ENCODE measurements around the gene TRIO.

The TRIO gene

GRCh38 chr5:14503017-14503680 lies 360.0 kb downstream of the TRIO start:
- DNase-seq = no peak

DNA sequence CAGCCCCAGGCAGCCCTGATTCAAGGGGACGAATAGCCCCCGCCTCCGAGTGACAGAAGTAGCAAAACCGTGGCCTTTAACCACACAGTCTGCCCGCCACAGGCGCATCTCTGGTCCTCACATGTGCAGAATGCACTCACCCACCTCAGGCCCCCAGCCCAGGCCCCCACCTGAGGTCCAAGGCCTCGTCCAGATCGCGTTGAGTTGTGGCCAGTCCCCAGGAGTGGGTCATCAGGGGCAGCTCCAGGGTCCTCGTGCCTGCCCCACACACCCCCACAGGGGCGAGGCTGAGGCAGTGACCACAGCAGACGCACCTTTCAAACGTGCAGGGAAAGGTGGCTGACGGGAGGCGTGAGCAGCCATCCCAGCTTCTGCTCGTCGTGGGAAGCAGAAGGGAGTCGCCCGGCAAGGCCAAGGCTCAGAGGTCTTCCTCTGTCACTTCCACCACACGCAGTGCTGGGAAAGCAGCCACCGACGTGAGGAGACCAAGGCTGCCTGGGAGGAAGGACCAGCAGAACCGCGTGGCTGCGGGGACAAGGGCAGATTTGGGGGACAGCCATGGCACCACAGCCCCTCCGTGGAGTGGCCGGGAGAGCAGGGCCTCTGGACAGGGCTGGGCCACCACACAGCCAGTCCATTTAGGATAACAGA lies 360.7 kb downstream of the TRIO start:
- no peak for DNase-seq

DNA sequence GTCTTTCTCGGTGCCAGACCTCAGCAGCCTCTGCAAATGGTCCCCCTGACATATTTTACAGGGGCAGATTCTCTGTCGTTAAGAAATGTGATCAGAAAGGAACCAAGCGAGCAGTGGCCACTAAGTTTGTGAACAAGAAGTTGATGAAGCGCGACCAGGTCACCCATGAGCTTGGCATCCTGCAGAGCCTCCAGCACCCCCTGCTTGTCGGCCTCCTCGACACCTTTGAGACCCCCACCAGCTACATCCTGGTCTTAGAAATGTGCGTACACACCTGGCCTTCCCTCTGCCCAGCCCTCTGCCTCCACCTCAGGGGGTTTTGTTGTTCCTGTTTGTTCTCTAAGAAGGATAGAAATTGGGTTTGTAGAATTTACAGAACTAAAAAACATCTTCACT lies 361.2 kb downstream of the TRIO start:
- DNase-seq = no peak

DNA sequence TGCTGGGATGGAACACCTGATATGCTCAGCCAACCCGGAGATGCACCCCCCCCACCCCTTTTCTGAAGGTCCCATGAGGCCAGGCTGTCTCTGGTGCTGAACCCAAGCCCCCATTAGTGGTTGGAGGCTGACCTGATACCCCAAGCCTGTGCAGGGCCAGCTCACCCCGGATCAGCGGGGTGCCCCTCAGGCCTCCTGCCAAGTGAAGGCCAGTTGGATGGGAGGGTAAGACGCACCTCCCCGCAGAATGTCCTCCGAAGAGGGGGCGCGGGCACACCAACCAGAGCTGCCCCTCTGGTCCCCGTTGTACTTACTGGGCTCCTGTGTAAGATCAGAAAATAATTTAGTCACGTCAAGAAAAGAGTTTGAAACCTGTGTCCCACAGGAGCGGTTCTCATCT lies 361.7 kb downstream of the TRIO start:
- no peak for DNase-seq

DNA sequence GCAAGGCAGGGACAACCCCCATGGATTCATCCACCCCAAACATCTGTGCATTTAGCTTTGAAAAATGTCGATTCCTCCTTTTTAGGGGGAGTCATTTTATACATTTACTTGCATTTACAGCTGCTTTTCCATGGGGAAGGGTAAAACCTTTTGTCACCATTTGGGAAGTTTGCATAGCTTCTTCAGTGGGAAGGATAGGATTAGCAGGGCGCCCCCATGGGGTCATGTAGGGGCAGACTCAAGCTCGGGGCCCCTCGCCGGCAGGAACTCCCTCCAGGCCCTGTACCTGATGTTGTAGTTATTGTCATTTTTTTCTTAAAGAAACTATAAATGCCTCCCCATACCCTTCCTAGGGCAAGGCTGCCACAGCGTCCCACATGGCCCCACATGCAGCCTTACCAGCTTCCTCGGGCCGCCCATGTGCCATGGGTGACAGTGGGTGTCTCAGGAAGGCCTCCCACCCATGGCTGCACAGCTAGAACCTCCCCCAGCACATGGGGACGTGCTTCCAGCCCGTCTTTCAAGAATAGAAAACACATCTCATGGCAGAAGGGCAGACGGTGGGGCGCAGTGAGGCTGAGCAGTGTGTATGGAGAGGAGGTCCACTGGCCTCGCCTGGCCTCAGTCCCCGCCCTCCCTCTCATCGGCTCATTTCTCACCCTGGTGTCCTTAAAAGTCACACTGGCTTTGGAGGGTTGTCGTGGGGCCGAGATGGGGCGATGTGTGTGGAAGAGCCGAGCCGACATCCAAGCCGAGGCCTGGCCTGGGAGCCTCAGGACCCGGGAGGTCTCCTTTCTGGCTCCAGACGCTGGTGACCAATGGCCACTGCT lies 362.4 kb downstream of the TRIO start:
- no peak for DNase-seq

GRCh38 chr5:14506140-14506538 lies 363.0 kb downstream of the TRIO start:
- no peak for DNase-seq

- DNase-seq = no peak
Observed at GRCh38 chr5:14506661-14507060, 363.5 kb downstream of the TRIO start.

GRCh38 chr5:14507156-14507941 lies 364.2 kb downstream of the TRIO start:
- DNase-seq = no peak

DNA sequence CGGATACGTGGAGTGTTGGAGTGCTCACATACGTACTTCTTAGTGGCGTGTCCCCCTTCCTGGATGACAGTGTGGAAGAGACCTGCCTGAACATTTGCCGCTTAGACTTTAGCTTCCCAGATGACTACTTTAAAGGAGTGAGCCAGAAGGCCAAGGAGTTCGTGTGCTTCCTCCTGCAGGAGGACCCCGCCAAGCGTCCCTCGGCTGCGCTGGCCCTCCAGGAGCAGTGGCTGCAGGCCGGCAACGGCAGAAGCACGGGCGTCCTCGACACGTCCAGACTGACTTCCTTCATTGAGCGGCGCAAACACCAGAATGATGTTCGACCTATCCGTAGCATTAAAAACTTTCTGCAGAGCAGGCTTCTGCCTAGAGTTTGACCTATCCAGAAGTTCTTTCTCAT lies 364.9 kb downstream of the TRIO start:
- no peak for DNase-seq

GRCh38 chr5:14509556-14509955 lies 366.4 kb downstream of the TRIO start:
- no peak for DNase-seq

DNA sequence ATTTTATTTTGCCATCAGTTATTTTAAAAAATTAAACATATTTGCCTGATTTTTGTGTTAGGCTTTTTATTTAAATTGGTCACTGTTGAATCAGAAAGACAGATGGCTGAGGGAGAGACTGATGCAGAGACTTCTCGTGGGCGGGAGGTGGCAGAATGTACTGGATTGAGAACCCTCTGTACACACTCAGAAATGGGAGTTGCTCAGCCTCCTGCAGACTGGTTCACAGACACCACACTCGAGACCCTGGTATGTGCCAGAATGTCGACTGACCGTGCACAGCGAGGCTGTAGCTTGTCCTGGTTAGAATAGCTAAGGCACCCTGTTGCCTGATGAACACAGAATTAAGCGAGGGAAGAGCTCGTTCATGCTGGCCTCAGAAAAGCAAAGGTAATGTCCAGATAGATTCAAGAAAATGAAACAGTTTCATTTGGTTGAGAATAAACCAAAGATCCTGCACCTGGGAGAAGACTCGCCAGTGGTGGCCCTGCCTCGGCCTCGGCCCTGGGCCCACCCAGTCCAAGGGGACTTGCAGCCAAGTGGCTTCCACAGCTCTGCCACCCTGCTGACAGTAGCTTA lies 367.1 kb downstream of the TRIO start:
- no peak for DNase-seq

GRCh38 chr5:14510880-14511279 lies 367.7 kb downstream of the TRIO start:
- DNase-seq = no peak

DNA sequence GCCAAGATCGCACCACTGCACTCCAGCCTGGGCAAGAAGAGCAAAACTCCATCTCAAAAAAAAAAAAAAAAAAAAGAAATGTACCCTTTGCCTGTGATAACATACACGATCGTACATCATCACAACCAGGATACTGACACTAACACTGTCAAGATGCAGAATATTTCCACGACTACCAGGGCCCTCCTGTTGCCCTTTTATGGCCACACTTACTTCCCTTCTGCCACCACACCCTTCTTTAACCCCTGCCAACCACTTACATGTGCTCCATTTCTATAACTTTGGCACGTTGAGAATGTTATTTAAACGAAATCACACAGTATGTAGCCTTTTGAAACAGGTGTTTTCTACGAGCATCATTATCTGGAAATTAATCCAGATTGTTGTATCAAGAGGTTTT lies 369.4 kb downstream of the TRIO start:
- DNase-seq = no peak

GRCh38 chr5:14513266-14513665 lies 370.1 kb downstream of the TRIO start:
- DNase-seq = no peak

DNA sequence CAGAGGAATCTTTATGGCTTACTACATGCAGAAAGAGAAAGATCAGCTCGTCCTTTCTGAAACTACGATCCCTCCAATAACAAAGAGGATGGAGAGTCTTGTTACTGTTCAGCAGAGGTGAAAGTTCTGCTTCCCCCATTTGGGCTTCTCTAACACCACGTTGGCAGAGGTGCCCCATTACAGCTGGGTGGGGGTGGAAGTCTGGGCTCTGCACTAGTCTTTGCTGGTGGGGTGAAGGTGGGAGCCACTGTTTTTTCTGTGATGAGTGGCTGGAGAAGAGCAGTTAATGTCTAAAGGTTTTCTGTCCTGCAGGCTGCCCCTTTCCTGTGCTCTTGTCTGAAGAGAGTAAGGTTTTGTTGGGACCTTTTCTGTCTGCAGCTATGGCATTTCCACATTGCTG lies 373.8 kb downstream of the TRIO start:
- DNase-seq = no peak

- no peak for DNase-seq
Observed at GRCh38 chr5:14518638-14519037, 375.5 kb downstream of the TRIO start.

- DNase-seq = no peak
Observed at GRCh38 chr5:14521748-14522147, 378.6 kb downstream of the TRIO start.

DNA sequence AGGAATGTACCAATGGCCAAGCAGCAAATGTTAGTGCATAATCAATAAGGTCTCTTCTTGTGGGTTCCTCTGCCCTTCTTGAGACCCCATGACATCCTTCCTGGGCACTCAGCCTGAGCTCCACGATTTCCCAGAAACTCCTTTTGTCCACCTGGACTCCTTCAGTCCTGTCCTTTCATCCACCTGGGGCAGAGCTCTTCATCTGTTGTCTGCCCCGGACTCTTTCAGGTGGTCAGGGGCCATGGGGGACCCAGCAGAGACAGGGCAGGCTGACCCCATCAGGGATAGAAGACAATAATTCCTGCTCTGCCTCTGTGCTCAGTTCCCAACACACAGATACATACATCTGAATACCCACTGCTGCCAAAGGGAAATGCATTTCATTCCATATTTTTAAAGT lies 379.6 kb downstream of the TRIO start:
- no peak for DNase-seq

DNA sequence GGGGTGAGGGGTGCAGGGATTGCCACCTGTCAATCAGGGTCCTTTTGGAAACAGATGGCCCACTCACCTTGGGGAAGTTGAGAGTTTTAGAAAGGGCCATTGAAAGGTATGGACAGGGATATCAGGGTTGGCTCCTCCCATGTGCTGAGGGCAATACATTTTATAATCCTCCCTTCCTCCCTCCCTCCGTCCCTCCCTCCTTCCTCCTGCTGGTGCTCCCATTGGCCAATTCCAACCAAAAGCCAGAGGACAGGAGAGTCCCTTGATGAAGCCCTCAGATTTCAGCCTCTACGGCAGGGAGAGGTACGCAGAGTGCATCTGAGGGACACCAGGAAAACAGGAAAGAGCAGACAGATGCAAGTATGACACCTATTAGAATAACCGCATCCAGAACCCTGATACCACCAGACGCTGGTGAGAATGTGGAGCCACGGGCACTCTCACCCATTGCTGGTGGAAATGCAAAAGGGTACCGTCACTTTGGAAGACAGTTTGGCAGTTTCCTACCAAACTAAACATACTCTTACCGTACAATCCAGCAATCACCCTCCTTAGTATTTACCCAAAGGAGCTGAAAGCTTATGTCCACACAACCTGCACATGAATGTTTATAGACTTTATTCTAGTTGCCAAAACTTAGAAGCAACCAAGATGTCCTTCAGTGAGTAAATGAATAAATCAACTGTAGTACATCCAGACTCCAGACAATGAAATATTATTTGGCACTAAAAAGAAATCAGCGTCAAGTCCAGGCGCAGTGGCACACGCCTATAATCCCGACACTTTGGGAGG lies 380.3 kb downstream of the TRIO start:
- no peak for DNase-seq

GRCh38 chr5:14525397-14525796 lies 382.3 kb downstream of the TRIO start:
- DNase-seq = no peak

DNA sequence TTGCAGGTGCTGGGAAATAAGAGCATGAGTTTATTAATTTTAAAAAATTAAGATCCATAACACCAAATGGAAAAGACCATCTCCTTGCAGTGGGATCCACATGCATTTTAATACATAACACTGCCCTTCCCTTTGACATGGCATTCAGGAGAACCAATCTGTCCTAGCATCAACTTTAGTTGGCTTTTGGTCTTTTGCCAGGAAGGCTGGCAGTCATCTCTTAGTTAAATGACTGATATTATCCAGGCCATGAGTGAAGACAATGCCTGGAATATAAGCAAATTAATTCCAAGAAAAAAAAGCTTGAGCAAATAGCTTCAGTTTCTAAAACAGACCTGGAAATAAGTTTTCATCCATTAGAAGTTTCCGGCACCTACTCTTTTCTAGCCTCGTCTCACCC lies 383.4 kb downstream of the TRIO start:
- no peak for DNase-seq

GRCh38 chr5:14528115-14528514 lies 385.0 kb downstream of the TRIO start:
- no peak for DNase-seq

All from stimulated activated naive CD4-positive, alpha-beta T cell treated with Interleukin-2 at 50 U/mL for 16 hours (primary cell).